WTC11 (cell line): ENCODE data around the gene RAD50. TPM values are rescaled to one million over a fixed set of nuclear protein-coding genes. Genes with fewer than 3 reads are reported as not detected.

Experiments
- ATAC-seq: fragments of 200-7000 bp; cut with Tn5 transposase; 2 replicates; pipeline ENCODE4 v1.10.0; 2021; ENCODE audit warnings: mild to moderate bottlenecking, moderate library complexity
- CTCF ChIA-PET: fragments of 300-600 bp; sonication (Branson Sonifier 250); formaldehyde crosslinking; loops from one replicate; lab custom pipeline; 2021; ENCODE audit warnings: antibody characterized with exemption; lab: Charles Lee
- POLR2A ChIA-PET: fragments of 350-600 bp; sonication (Branson Sonifier 250); formaldehyde crosslinking; loops from one replicate; lab custom pipeline; 2021; ENCODE audit warnings: antibody characterized with exemption; lab: Charles Lee
- DNase-seq: peaks from one replicate; pipeline ENCODE4 v3.0.0; 2021; ENCODE audit warnings: low spot score
- H3K27ac Mint-ChIP-seq: 2 replicates; pipeline ENCODE4 v1.8.0; 2021; ENCODE audit warnings: mixed read lengths
- H3K27me3 Mint-ChIP-seq: 2 replicates; pipeline ENCODE4 v1.8.0; 2021; ENCODE audit warnings: low read depth, mild to moderate bottlenecking, moderate library complexity, mixed read lengths
- H3K36me3 Mint-ChIP-seq: 2 replicates; pipeline ENCODE4 v1.8.0; 2021; ENCODE audit warnings: mixed read lengths
- H3K4me1 Mint-ChIP-seq: 2 replicates; pipeline ENCODE4 v1.8.0; 2022; ENCODE audit warnings: mixed read lengths
- H3K4me3 Mint-ChIP-seq: 2 replicates; pipeline ENCODE4 v1.8.0; 2021; ENCODE audit warnings: mild to moderate bottlenecking, moderate library complexity, mixed read lengths
- H3K9me3 Mint-ChIP-seq: 2 replicates; pipeline ENCODE4 v1.8.0; 2021; ENCODE audit warnings: mixed read lengths
- ESRRA ChIP-seq: sonication (generic); formaldehyde crosslinking; IDR thresholded peaks from 2 replicates; pipeline ENCODE4 v1.8.1; 2022; ENCODE audit warnings: mild to moderate bottlenecking, missing genetic modification reagents, borderline replicate concordance
- GABPB1 ChIP-seq: sonication (generic); formaldehyde crosslinking; IDR thresholded peaks from 2 replicates; pipeline ENCODE4 v1.8.1; 2023; ENCODE audit warnings: mild to moderate bottlenecking, missing genetic modification reagents
- GRHL2 ChIP-seq: fragments of 250-450 bp; sonication (Bioruptor Pico); IDR thresholded peaks from 2 replicates; pipeline ENCODE4 v1.8.0; 2022; ENCODE audit warnings: mild to moderate bottlenecking, moderate library complexity; ENCODE audit not compliant: insufficient replicate concordance, severe bottlenecking
- HMGA2 ChIP-seq: fragments of 250-450 bp; sonication (Bioruptor Pico); IDR thresholded peaks from 2 replicates; pipeline ENCODE4 v1.4.0; 2021; ENCODE audit warnings: mild to moderate bottlenecking, moderate library complexity
- IRF2 ChIP-seq: sonication (generic); formaldehyde crosslinking; IDR thresholded peaks from 2 replicates; pipeline ENCODE4 v1.8.0; 2022; ENCODE audit warnings: low read depth, missing genetic modification reagents, borderline replicate concordance
- JUN ChIP-seq: sonication (generic); formaldehyde crosslinking; IDR thresholded peaks from 2 replicates; pipeline ENCODE4 v1.8.0; 2023; ENCODE audit warnings: mild to moderate bottlenecking, missing genetic modification reagents
- NFYB ChIP-seq: sonication (generic); formaldehyde crosslinking; conservative IDR thresholded peaks from 2 replicates; pipeline ENCODE4 v1.8.0; 2022; ENCODE audit warnings: low read depth, missing genetic modification reagents
- RELA ChIP-seq: sonication (generic); formaldehyde crosslinking; IDR thresholded peaks from 2 replicates; pipeline ENCODE4 v1.8.1; 2022; ENCODE audit warnings: missing genetic modification reagents, mild to moderate bottlenecking, borderline replicate concordance
- SMAD4 ChIP-seq: sonication (generic); formaldehyde crosslinking; IDR thresholded peaks from 2 replicates; pipeline ENCODE4 v1.8.0; 2022; ENCODE audit warnings: mild to moderate bottlenecking, missing genetic modification reagents
- SP1 ChIP-seq: sonication (generic); formaldehyde crosslinking; conservative IDR thresholded peaks from 2 replicates; pipeline ENCODE4 v1.8.1; 2022; ENCODE audit warnings: missing genetic modification reagents
- TEAD4 ChIP-seq: sonication (generic); formaldehyde crosslinking; IDR thresholded peaks from 2 replicates; pipeline ENCODE4 v1.8.0; 2022; ENCODE audit warnings: mild to moderate bottlenecking, missing genetic modification reagents
- ZNF317 ChIP-seq: sonication (generic); formaldehyde crosslinking; IDR thresholded peaks from 2 replicates; pipeline ENCODE4 v1.8.1; 2023; ENCODE audit warnings: low read depth, mild to moderate bottlenecking, moderate library complexity, missing genetic modification reagents, borderline replicate concordance
- ZNF423 ChIP-seq: fragments of 250-450 bp; sonication (Bioruptor Pico); IDR thresholded peaks from 2 replicates; pipeline ENCODE4 v2.1.2; 2022; ENCODE audit warnings: mild to moderate bottlenecking, moderate library complexity
- total RNA-seq: library from RNA; stranded (reverse); gene quantifications from 3 replicates; pipeline ENCODE4 v1.2.3, GENCODE V29; 2021
- TF ChIP-seq, protein P1 (sequence below): sonication (generic); formaldehyde crosslinking; conservative IDR thresholded peaks from 2 replicates; pipeline ENCODE4 v1.8.1; 2022; ENCODE audit warnings: mild to moderate bottlenecking, missing genetic modification reagents
- TF ChIP-seq, protein P2 (sequence below): fragments of 250-450 bp; sonication (Bioruptor Pico); IDR thresholded peaks from 2 replicates; pipeline ENCODE4 v2.1.2; 2022; ENCODE audit warnings: mild to moderate bottlenecking, moderate library complexity
- TF ChIP-seq, protein P3 (sequence below): sonication (generic); formaldehyde crosslinking; IDR thresholded peaks from 2 replicates; pipeline ENCODE4 v1.8.0; 2022; ENCODE audit warnings: mild to moderate bottlenecking, missing genetic modification reagents
- TF ChIP-seq, protein P4 (sequence below): sonication (generic); formaldehyde crosslinking; IDR thresholded peaks from 2 replicates; pipeline ENCODE4 v1.8.0; 2022; ENCODE audit warnings: missing genetic modification reagents
- TF ChIP-seq, protein P5 (sequence below): sonication (generic); formaldehyde crosslinking; IDR thresholded peaks from 2 replicates; pipeline ENCODE4 v1.8.1; 2023; ENCODE audit warnings: mild to moderate bottlenecking, missing genetic modification reagents, borderline replicate concordance
- TF ChIP-seq, protein P6 (sequence below): sonication (generic); formaldehyde crosslinking; IDR thresholded peaks from 2 replicates; pipeline ENCODE4 v1.8.0; 2022; ENCODE audit warnings: mild to moderate bottlenecking, missing genetic modification reagents

The RAD50 gene
- total RNA-seq, 1 experiment from 2014 or later: 31.1 TPM

DNA sequence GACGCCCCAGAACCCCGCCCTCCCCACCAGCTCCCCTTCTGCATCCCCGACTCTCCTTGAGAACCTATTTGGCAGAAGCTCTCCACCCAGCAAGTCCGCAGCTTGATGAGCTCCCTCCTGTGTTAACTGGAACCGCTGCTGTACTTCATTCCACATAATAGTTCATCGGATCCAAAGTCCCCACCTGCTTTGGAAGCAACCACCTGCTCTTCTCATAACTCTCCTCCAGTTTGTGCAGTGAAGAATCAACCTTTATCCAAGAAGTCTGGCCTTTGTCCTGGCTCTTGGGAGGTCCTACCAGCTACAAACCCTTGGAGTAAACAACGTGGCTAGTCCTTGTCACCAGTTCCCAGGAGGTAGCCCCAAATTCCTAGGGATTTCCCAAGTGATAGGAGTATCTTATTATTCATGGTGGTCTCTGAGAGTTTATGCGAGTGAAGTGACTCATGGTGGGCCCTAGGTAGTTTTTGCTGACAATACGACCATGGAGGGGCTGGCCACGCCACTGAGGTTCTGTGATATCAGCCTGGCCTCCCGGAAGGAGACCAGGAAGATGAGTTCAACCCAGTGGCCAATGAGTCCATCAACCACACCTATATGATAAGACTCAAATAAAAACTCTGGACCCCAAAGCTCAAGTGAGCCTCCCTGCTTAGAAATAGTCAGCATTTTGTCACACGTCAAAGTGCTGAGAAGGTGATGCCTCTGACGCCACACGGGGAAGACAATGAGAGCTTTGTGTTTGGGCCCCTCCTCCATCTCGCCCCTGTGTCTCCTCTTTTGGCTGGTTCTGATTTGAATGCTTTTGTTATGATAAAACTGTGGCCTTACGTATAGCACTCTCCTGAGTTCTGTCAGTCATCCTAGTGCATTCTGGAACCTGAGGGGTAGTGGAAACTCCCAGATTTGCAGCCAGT, 113.4 kb downstream of the RAD50 start:
- ChIA-PET CTCF (interaction anchor here (1.6 kb wide), 1 partner anchor 143 kb away, joined by 4 read pairs; no protein-coding TSS in a partner anchor), POLR2A (no interaction called here)
- TF ChIP-seq RELA (CRISPR knock-in tag) (no peak), NFYB (CRISPR knock-in tag) (no peak), JUN (CRISPR knock-in tag) (no peak), ZNF423 (CRISPR knock-in tag) (no peak)
- TF ChIP-seq, protein P1, sequence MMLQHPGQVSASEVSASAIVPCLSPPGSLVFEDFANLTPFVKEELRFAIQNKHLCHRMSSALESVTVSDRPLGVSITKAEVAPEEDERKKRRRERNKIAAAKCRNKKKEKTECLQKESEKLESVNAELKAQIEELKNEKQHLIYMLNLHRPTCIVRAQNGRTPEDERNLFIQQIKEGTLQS (CRISPR knock-in tag): no peak
- TF ChIP-seq, protein P2, sequence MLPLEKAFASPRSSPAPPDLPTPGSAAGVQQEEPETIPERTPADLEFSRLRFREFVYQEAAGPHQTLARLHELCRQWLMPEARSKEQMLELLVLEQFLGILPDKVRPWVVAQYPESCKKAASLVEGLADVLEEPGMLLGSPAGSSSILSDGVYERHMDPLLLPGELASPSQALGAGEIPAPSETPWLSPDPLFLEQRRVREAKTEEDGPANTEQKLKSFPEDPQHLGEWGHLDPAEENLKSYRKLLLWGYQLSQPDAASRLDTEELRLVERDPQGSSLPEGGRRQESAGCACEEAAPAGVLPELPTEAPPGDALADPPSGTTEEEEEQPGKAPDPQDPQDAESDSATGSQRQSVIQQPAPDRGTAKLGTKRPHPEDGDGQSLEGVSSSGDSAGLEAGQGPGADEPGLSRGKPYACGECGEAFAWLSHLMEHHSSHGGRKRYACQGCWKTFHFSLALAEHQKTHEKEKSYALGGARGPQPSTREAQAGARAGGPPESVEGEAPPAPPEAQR (CRISPR knock-in tag): no peak
- TF ChIP-seq, protein P3, sequence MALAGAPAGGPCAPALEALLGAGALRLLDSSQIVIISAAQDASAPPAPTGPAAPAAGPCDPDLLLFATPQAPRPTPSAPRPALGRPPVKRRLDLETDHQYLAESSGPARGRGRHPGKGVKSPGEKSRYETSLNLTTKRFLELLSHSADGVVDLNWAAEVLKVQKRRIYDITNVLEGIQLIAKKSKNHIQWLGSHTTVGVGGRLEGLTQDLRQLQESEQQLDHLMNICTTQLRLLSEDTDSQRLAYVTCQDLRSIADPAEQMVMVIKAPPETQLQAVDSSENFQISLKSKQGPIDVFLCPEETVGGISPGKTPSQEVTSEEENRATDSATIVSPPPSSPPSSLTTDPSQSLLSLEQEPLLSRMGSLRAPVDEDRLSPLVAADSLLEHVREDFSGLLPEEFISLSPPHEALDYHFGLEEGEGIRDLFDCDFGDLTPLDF (CRISPR knock-in tag): no peak
- Mint-ChIP-seq H3K4me1 (peaks cover 9% of the 10 kb centered on the region; the same call in 1 of the 2 replicates), H3K9me3 (peaks cover 9% of the 10 kb centered on the region), H3K36me3 (peaks cover 2% of the 10 kb centered on the region; the same call in 1 of the 2 replicates), H3K4me3 (no peak overlapping the region), H3K27me3 (no peaks in the 10 kb centered on the region; the same call in 1 of the 2 replicates), H3K27ac (no peak overlapping the region)
- DNase-seq (no peak), ATAC-seq (no peak)

DNA sequence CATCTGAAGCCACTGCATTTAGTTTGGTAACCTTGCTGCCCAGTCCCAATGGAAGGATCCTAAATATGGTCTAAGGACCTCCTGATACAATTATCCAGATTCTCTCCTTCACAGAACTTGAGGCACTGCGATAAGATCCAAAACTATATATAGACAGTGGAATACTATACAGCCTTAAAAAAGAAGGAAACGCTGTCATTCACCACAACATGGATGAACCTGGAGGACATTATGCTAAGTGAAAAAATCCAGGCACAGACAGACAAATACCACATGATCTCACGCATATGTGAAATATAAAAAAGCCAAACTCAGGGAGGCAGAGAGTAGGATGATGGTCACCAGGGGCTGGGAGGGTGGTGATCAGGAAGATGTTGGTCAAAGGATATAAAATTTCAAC, 114.2 kb downstream of the RAD50 start:
- Mint-ChIP-seq H3K27me3 (no peaks in the 10 kb centered on the region; the same call in 1 of the 2 replicates), H3K4me3 (no peak overlapping the region)
- ATAC-seq: no peak
- no peak for TF ChIP-seq ESRRA
- TF ChIP-seq TEAD4: no peak
- TF ChIP-seq GRHL2 (CRISPR knock-in tag): no peak
- no peak for TF ChIP-seq ZNF317 (CRISPR knock-in tag)
- TF ChIP-seq, protein P4, sequence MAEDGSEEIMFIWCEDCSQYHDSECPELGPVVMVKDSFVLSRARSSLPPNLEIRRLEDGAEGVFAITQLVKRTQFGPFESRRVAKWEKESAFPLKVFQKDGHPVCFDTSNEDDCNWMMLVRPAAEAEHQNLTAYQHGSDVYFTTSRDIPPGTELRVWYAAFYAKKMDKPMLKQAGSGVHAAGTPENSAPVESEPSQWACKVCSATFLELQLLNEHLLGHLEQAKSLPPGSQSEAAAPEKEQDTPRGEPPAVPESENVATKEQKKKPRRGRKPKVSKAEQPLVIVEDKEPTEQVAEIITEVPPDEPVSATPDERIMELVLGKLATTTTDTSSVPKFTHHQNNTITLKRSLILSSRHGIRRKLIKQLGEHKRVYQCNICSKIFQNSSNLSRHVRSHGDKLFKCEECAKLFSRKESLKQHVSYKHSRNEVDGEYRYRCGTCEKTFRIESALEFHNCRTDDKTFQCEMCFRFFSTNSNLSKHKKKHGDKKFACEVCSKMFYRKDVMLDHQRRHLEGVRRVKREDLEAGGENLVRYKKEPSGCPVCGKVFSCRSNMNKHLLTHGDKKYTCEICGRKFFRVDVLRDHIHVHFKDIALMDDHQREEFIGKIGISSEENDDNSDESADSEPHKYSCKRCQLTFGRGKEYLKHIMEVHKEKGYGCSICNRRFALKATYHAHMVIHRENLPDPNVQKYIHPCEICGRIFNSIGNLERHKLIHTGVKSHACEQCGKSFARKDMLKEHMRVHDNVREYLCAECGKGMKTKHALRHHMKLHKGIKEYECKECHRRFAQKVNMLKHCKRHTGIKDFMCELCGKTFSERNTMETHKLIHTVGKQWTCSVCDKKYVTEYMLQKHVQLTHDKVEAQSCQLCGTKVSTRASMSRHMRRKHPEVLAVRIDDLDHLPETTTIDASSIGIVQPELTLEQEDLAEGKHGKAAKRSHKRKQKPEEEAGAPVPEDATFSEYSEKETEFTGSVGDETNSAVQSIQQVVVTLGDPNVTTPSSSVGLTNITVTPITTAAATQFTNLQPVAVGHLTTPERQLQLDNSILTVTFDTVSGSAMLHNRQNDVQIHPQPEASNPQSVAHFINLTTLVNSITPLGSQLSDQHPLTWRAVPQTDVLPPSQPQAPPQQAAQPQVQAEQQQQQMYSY: no peak
- TF ChIP-seq JUN (CRISPR knock-in tag): no peak
- no peak for TF ChIP-seq SP1 (CRISPR knock-in tag)
- TF ChIP-seq, protein P5, sequence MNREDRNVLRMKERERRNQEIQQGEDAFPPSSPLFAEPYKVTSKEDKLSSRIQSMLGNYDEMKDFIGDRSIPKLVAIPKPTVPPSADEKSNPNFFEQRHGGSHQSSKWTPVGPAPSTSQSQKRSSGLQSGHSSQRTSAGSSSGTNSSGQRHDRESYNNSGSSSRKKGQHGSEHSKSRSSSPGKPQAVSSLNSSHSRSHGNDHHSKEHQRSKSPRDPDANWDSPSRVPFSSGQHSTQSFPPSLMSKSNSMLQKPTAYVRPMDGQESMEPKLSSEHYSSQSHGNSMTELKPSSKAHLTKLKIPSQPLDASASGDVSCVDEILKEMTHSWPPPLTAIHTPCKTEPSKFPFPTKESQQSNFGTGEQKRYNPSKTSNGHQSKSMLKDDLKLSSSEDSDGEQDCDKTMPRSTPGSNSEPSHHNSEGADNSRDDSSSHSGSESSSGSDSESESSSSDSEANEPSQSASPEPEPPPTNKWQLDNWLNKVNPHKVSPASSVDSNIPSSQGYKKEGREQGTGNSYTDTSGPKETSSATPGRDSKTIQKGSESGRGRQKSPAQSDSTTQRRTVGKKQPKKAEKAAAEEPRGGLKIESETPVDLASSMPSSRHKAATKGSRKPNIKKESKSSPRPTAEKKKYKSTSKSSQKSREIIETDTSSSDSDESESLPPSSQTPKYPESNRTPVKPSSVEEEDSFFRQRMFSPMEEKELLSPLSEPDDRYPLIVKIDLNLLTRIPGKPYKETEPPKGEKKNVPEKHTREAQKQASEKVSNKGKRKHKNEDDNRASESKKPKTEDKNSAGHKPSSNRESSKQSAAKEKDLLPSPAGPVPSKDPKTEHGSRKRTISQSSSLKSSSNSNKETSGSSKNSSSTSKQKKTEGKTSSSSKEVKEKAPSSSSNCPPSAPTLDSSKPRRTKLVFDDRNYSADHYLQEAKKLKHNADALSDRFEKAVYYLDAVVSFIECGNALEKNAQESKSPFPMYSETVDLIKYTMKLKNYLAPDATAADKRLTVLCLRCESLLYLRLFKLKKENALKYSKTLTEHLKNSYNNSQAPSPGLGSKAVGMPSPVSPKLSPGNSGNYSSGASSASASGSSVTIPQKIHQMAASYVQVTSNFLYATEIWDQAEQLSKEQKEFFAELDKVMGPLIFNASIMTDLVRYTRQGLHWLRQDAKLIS (CRISPR knock-in tag): no peak
- TF ChIP-seq, protein P6, sequence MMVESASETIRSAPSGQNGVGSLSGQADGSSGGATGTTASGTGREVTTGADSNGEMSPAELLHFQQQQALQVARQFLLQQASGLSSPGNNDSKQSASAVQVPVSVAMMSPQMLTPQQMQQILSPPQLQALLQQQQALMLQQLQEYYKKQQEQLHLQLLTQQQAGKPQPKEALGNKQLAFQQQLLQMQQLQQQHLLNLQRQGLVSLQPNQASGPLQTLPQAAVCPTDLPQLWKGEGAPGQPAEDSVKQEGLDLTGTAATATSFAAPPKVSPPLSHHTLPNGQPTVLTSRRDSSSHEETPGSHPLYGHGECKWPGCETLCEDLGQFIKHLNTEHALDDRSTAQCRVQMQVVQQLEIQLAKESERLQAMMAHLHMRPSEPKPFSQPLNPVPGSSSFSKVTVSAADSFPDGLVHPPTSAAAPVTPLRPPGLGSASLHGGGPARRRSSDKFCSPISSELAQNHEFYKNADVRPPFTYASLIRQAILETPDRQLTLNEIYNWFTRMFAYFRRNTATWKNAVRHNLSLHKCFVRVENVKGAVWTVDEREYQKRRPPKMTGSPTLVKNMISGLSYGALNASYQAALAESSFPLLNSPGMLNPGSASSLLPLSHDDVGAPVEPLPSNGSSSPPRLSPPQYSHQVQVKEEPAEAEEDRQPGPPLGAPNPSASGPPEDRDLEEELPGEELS (CRISPR knock-in tag): no peak
- TF ChIP-seq SMAD4 (CRISPR knock-in tag): no peak
- TF ChIP-seq RELA (CRISPR knock-in tag): no peak
- TF ChIP-seq HMGA2 (CRISPR knock-in tag): no peak
- TF ChIP-seq GABPB1 (CRISPR knock-in tag): no peak
- no peak for TF ChIP-seq IRF2
- TF ChIP-seq, all 79 proteins: peak for 0
- peaks cover 7% of the 10 kb centered on the region; the same call in 1 of the 2 replicates for H3K4me1 Mint-ChIP-seq
- H3K27ac Mint-ChIP-seq: no peak overlapping the region
- ChIA-PET CTCF (interaction anchor here (1.6 kb wide), 1 partner anchor 144 kb away, joined by 4 read pairs; no protein-coding TSS in a partner anchor), POLR2A (no interaction called here)
- H3K9me3 Mint-ChIP-seq: peaks cover 9% of the 10 kb centered on the region
- H3K36me3 Mint-ChIP-seq: peaks cover 2% of the 10 kb centered on the region; the same call in 1 of the 2 replicates
- DNase-seq: no peak
